ENCODE measurements around the gene MARCHF5.

- no peak for TF ChIP-seq EZH2 (IDR thresholded peaks at IDR 0.05; ENCODE audit: low read length)
- TF ChIP-seq, protein P1, sequence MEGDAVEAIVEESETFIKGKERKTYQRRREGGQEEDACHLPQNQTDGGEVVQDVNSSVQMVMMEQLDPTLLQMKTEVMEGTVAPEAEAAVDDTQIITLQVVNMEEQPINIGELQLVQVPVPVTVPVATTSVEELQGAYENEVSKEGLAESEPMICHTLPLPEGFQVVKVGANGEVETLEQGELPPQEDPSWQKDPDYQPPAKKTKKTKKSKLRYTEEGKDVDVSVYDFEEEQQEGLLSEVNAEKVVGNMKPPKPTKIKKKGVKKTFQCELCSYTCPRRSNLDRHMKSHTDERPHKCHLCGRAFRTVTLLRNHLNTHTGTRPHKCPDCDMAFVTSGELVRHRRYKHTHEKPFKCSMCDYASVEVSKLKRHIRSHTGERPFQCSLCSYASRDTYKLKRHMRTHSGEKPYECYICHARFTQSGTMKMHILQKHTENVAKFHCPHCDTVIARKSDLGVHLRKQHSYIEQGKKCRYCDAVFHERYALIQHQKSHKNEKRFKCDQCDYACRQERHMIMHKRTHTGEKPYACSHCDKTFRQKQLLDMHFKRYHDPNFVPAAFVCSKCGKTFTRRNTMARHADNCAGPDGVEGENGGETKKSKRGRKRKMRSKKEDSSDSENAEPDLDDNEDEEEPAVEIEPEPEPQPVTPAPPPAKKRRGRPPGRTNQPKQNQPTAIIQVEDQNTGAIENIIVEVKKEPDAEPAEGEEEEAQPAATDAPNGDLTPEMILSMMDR (optimal IDR thresholded peaks at IDR 0.05 in 1 of 3, IDR thresholded peaks at IDR 0.05 in 1 of 3, conservative IDR thresholded peaks at IDR 0.05 in 1 of 3; ENCODE audit: extremely low read depth in 1 of 3, insufficient read depth in 2 of 3, low read length in 3 of 3) = no peak
Measured at GRCh38 chr10:92278996-92279696, 11.8 kb upstream of the MARCHF5 start.

Measured in keratinocyte (primary cell).